ENCODE measurements around the gene UBE2R2. TPM values are rescaled to one million over a fixed set of nuclear protein-coding genes. Genes with fewer than 3 reads are reported as not detected.

UBE2R2 gene
- total and polyA plus RNA-seq, 2 of the 4 experiments (the other 2 are of a cell fraction): 12.7 to 24.8 TPM

GRCh38 chr9:33908749-33909148 lies 91.8 kb downstream of the UBE2R2 start:
- H4K8ac ChIP-seq (ENCODE audit: low read depth in 2 of 2, low read length in 2 of 2): no peak overlapping the region
- no peak overlapping the region for H3K56ac ChIP-seq (ENCODE audit: extremely low read depth, insufficient read depth, low read length)
- no peak for TF ChIP-seq MXI1 (IDR thresholded peaks at IDR 0.05; ENCODE audit: borderline replicate concordance, low read depth, low read length)
- TF ChIP-seq MAFK (IDR thresholded peaks at IDR 0.05; ENCODE audit: low read depth, low read length): no peak
- TF ChIP-seq CTCF (conservative IDR thresholded peaks at IDR 0.05; ENCODE audit: low read depth, low read length): no peak
- no peak overlapping the region for H2BK15ac ChIP-seq (ENCODE audit: low read depth, low read length)
- H2AK9ac ChIP-seq (replicated peaks; ENCODE audit: low read depth, low read length, poor library complexity): no peak overlapping the region
- no peak overlapping the region for H4K91ac ChIP-seq (ENCODE audit: insufficient read depth, low read depth, low read length)
- H3K36me3 ChIP-seq (ENCODE audit: control insufficient read depth, insufficient read depth, low read length): peaks cover 7% of the 10 kb centered on the region
- CTCF ChIA-PET: no interaction called here
- H4K5ac ChIP-seq (ENCODE audit: low read depth, low read length): no peak overlapping the region
- H3K23ac ChIP-seq (ENCODE audit: low read depth, low read length): no peak overlapping the region
- H4K20me1 ChIP-seq (ENCODE audit: insufficient read depth, low read length): peaks cover 59% of the 10 kb centered on the region
- H3K4me3 ChIP-seq (ENCODE audit: insufficient read depth, low read depth, low read length): no peak overlapping the region
- H3K9me1 ChIP-seq (ENCODE audit: insufficient read depth, low read length): peaks cover 10% of the 10 kb centered on the region
- H3K9me3 ChIP-seq (ENCODE audit: control insufficient read depth, insufficient read depth, low read length): no peaks in the 10 kb centered on the region
- DNase-seq (no peak), ATAC-seq (ENCODE audit: low read depth) (no peak)
- no peak overlapping the region for H2AFZ ChIP-seq (replicated peaks; ENCODE audit: low read length, poor library complexity)
- H3K27me3 ChIP-seq (ENCODE audit: control insufficient read depth, insufficient read depth, low read length): no peaks in the 10 kb centered on the region
- H3K27ac ChIP-seq (ENCODE audit: insufficient read depth, low read length): no peak overlapping the region
- POLR2A ChIA-PET (ENCODE audit: unreplicated experiment): no interaction called here
- H2BK5ac ChIP-seq (ENCODE audit: low read depth, low read length, poor library complexity, severe bottlenecking): no peak overlapping the region
- dilution Hi-C loops (cut with HindIII; ENCODE audit: low sequenced_read_pairs, unreplicated experiment) (no loop called here), in situ Hi-C loops (cut with MboI; ENCODE audit: low sequenced_read_pairs) (no loop called here), intact Hi-C loops (cut with micrococcal nuclease) (no loop called here)
- no peak overlapping the region for H3K14ac ChIP-seq (replicated peaks; ENCODE audit: low read depth, low read length)
- no peak overlapping the region for H3K9ac ChIP-seq (ENCODE audit: low read depth, low read length)
- no CpG with 5 or more reads among the region's 4 CpGs for WGBS, 2 experiments (ENCODE audit: extremely low coverage in 2 of 2, insufficient read length in 1 of 2)
- no peak overlapping the region for H2BK20ac ChIP-seq (ENCODE audit: low read depth, low read length)
- H3K79me1 ChIP-seq (ENCODE audit: low read depth in 1 of 2, low read length in 2 of 2): peaks cover 29 to 73% of the 10 kb centered on the region in 2 experiments
- H2AK5ac ChIP-seq (ENCODE audit: low read depth, low read length): no peak overlapping the region
- H2BK120ac ChIP-seq (ENCODE audit: low read depth, low read length): no peak overlapping the region
- H3K4ac ChIP-seq (ENCODE audit: low read depth, low read length): no peak overlapping the region
- no peaks in the 10 kb centered on the region for H3K4me1 ChIP-seq (ENCODE audit: control insufficient read depth, insufficient read depth, low read length)
- H3K4me2 ChIP-seq (ENCODE audit: low read depth, low read length): no peak overlapping the region
- no peak overlapping the region for H3K18ac ChIP-seq (ENCODE audit: low read depth, low read length)
- no TSS peak for BruUV-seq (replicated peaks)
